Activated naive CD4-positive, alpha-beta T cell treated with anti-CD3 and anti-CD28 coated beads for 36 hours (primary cell): Measurements from ENCODE around the gene CD27. TPM values are rescaled to one million over a fixed set of nuclear protein-coding genes. Genes with fewer than 3 reads are reported as not detected.
"Not testable (repeated sequence)": the region's sequence is repeated elsewhere in the genome, so short reads cannot be mapped to it uniquely, and the experiment has no call there.

Experiments used
- CTCF ChIA-PET: fragments of 350-600 bp; sonication (Branson Sonifier 250); formaldehyde crosslinking; loops from one replicate; lab custom pipeline; 2021; ENCODE audit warnings: antibody characterized with exemption; lab: Charles Lee
- DNase-seq: peaks from one replicate; pipeline ENCODE4 v3.0.0-alpha.2; 2020
- H3K27ac Mint-ChIP-seq: one replicate; pipeline ENCODE4 v1.8.0; 2021; ENCODE audit warnings: mild to moderate bottlenecking, mixed read lengths
- H3K27me3 Mint-ChIP-seq: one replicate; pipeline ENCODE4 v1.8.0; 2021; ENCODE audit warnings: low read depth, mixed read lengths
- H3K36me3 Mint-ChIP-seq: one replicate; pipeline ENCODE4 v1.8.0; 2021; ENCODE audit warnings: low read depth, mixed read lengths
- H3K4me1 Mint-ChIP-seq: one replicate; pipeline ENCODE4 v1.8.0; 2021; ENCODE audit warnings: low read depth, mixed read lengths
- H3K4me3 Mint-ChIP-seq: one replicate; pipeline ENCODE4 v1.8.0; 2021; ENCODE audit warnings: mild to moderate bottlenecking, moderate library complexity, mixed read lengths
- H3K9me3 Mint-ChIP-seq: one replicate; pipeline ENCODE4 v1.8.0; 2021; ENCODE audit warnings: mixed read lengths
- intact Hi-C: fragments of 100-400 bp; cut with micrococcal nuclease; formaldehyde crosslinking; loops from one replicate; pipeline ENCODE4 v1.15.1; 2023
- total RNA-seq, 2 experiments: library from RNA; stranded (reverse); gene quantifications; one replicate each; pipeline ENCODE4 v1.2.3, GENCODE V29; 2021

The CD27 gene
- total RNA-seq, 2 experiments from 2014 or later, result 48.1 to 56.7 TPM

GRCh38 chr12:6424866-6425265, 19.9 kb upstream of the CD27 start:
- intact Hi-C loops, result loop anchor here (5.0 kb wide), 1 partner anchor 182 kb away; the partner anchor contains the start of gene CHD4
- H3K27me3 Mint-ChIP-seq, result no peaks in the 10 kb centered on the region
- H3K9me3 Mint-ChIP-seq, result no peaks in the 10 kb centered on the region
- H3K36me3 Mint-ChIP-seq, result no peaks in the 10 kb centered on the region
- CTCF ChIA-PET, result interaction anchor here (1.0 to 7.6 kb wide), 16 partner anchors 13 to 137 kb away, joined by 3 to 223 read pairs (median 8); partner anchors contain the start of genes CD27, IFFO1, TAPBPL and VAMP1
- peak overlapping the region; percentile 50 for H3K27ac Mint-ChIP-seq
- no peak overlapping the region for H3K4me3 Mint-ChIP-seq
- DNase-seq, result no peak
- H3K4me1 Mint-ChIP-seq, result peaks cover 54% of the 10 kb centered on the region

DNA sequence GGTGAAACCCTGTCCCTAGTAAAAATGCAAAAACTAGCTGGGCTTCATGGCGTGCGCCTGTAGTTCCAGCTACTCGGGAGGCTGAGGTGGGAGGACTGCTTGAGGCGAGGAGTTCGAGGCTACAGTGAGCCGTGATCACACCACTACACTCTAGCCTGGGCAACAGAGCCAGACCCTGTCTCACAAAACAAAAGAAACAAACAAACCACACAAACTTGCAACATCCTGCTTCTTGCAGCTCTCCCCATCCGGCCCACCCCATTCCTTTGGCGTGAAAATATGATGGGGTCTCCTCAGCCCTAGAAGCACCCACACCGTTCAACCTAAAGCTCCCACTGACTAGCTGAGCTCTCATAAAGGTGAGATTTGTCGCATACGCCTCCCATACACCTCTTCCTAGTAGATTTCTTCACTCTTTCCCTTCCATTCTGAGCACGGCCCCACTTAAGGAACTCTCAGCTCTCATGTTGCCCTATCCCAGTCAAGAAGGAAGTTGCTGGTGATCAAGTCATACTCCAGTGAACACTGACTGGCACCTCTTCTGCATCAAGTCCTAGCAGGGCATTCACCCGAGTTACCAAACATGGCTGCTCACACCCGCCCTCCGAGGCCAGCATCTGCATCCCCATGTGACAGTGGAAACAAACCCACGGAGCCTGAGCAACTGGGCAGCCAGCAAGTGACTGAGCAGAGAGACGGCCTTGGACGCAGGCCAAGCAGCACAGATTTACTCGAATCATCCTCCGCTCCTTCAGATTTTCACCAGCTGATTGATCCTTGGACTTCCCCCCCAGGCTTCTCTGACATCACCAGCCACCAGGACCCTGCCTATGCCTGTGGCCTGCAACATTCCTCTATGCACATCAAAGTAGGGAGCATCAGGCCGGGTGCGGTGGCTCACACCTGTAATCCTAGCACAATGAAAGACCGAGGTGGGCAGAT, 18.9 kb upstream of the CD27 start:
- peak overlapping the region; percentile 85 for H3K4me3 Mint-ChIP-seq
- peaks cover 64% of the 10 kb centered on the region for H3K4me1 Mint-ChIP-seq
- intact Hi-C loops, result loop anchor here (5.0 kb wide), 1 partner anchor 181 kb away; the partner anchor contains the start of gene CHD4
- no peaks in the 10 kb centered on the region for H3K27me3 Mint-ChIP-seq
- DNase-seq, result peak; percentile 59
- no peaks in the 10 kb centered on the region for H3K36me3 Mint-ChIP-seq
- peak overlapping the region; percentile 99 for H3K27ac Mint-ChIP-seq
- CTCF ChIA-PET, result interaction anchor here (0.6 to 7.6 kb wide), 15 partner anchors 19 to 256 kb away, joined by 3 to 223 read pairs (median 4); partner anchors contain the start of genes CD27, IFFO1, TAPBPL and VAMP1
- H3K9me3 Mint-ChIP-seq, result no peaks in the 10 kb centered on the region

DNA sequence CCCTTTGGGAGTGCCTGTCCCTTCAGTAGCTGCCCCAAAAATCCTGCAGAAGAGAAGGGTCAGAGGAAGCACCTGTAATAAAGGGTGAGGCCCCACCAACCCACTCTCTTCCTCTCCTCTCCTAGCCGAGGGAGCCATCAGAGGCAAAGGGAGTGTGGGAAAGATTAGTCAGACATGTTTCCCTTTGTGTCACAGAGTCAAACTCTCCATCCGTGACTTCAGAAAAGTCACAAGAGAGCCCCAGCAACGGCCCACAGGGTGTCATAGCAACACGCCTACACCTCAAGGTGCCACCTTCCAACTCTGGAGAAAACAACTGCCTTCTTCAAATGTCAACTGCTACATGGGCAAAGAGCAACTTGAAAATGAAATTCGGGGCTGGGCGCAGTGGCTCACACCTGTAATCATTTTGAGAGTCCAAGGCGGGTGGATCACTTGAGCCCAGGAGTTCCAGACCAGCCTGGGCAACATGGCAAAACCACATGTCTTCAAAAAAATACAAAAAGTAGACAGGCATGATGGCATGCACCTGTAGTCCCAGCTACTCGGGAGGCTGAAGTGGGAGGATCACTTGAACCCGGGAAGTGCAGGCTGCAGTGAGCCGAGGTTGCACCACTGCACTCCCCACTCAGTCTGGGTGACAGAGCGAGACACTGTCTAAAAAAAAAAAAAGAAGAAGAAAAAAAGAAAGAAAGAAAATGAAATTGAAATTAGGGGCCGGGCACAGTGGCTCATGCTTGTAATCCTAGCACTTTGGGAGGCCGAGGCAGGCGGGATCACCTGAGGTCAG, 17.7 kb upstream of the CD27 start:
- Mint-ChIP-seq H3K27ac (peak overlapping the region; percentile 99), H3K4me3 (peak overlapping the region; percentile 85), H3K27me3 (no peaks in the 10 kb centered on the region), H3K9me3 (no peaks in the 10 kb centered on the region), H3K4me1 (peaks cover 74% of the 10 kb centered on the region), H3K36me3 (no peaks in the 10 kb centered on the region)
- peak; percentile 99 for DNase-seq
- CTCF ChIA-PET, result interaction anchor here (1.0 to 7.6 kb wide), 8 partner anchors 12 to 111 kb away, joined by 3 to 223 read pairs (median 18); partner anchors contain the start of genes CD27 and TAPBPL
- intact Hi-C loops, result loop anchor here (1.0 to 5.0 kb wide), 10 partner anchors 16 to 425 kb away; partner anchors contain the start of genes CHD4, GAPDH, MRPL51 and TAPBPL

GRCh38 chr12:6427796-6428195, 17.0 kb upstream of the CD27 start:
- H3K9me3 Mint-ChIP-seq, H3K36me3 Mint-ChIP-seq, H3K27me3 Mint-ChIP-seq, DNase-seq: not testable (repeated sequence)
- peaks cover 81% of the 10 kb centered on the region for H3K4me1 Mint-ChIP-seq
- CTCF ChIA-PET, result interaction anchor here (1.3 to 7.6 kb wide), 3 partner anchors 11 to 35 kb away, joined by 5 to 223 read pairs (median 73); partner anchors contain the start of gene CD27
- intact Hi-C loops, result loop anchor here (1.0 to 5.0 kb wide), 10 partner anchors 16 to 425 kb away; partner anchors contain the start of genes CHD4, GAPDH, MRPL51 and TAPBPL
- peak overlapping the region; percentile 85 for H3K4me3 Mint-ChIP-seq
- H3K27ac Mint-ChIP-seq, result peak overlapping the region; percentile 99

DNA sequence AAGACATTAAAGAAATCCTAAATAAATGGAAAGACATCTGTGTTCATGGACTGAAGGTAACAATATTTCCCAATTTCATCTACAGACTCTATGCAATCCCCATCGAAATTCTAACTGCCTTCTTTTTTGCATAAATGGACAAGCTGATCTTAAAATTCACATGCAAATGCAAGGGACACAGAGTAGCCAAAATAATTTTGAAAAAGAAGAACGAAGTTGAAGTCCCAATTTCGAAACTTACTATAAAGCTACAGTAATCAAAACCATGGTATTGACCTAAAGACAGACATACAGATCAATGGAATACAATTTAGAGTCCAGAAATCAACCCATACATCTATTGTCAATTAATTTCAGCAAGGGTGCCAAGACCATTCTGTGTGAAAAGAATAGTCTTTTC, 16.4 kb upstream of the CD27 start:
- intact Hi-C loops, result loop anchor here (5.0 kb wide), 1 partner anchor 179 kb away; the partner anchor contains the start of gene CHD4
- no peak for DNase-seq
- no peaks in the 10 kb centered on the region for H3K9me3 Mint-ChIP-seq
- H3K4me3 Mint-ChIP-seq, result no peak overlapping the region
- H3K27me3 Mint-ChIP-seq, result no peaks in the 10 kb centered on the region
- CTCF ChIA-PET, result interaction anchor here (0.6 to 7.6 kb wide), 4 partner anchors 16 to 35 kb away, joined by 3 to 223 read pairs (median 38); partner anchors contain the start of gene CD27
- H3K27ac Mint-ChIP-seq, result peak overlapping the region; percentile 99
- peaks cover 83% of the 10 kb centered on the region for H3K4me1 Mint-ChIP-seq
- no peaks in the 10 kb centered on the region for H3K36me3 Mint-ChIP-seq

DNA sequence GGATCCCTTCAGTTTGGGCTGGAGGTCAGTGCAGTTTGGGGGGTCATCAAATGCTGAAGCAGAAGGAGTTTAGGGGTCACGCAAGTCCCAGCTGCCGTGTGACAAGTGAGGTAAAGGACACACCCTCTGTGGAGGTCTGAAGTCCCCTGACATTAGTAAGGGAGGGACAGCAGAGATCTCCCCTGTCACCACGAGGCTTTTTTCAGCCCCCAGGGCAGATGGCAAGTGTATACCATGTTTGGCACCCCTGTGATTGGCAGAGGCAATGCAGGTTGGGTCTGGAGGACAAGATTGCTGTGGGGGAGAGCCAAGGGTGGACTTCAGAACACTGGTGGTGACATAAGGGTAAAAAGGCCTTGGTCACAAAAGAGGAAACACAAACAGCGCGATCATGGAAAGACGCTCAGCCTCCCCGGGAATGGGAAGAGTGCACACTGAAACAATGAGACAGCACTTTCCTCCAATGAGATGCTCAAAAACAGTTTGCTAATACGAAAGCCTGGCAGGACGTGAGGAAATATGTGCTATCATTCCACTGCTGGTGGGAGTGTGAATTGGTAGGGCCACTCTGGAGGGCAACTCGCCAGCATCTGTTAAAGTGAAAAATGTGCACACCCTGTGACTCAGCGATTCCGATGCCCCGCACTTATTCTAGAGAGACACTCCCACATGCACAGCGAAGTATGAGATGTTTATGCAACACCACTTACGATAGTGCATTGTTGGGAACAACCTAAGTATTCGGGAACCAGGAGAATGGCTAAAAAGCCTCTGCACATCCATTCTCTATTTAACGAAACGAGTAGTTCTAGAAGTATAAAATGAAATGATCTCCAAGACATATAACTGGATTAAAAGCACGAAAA, 14.4 kb upstream of the CD27 start:
- H3K27me3 Mint-ChIP-seq, result no peaks in the 10 kb centered on the region
- intact Hi-C loops, result no loop called here
- CTCF ChIA-PET, result no interaction called here
- H3K36me3 Mint-ChIP-seq, result no peaks in the 10 kb centered on the region
- H3K9me3 Mint-ChIP-seq, result no peaks in the 10 kb centered on the region
- H3K27ac Mint-ChIP-seq, result peak overlapping the region; percentile 84
- DNase-seq, result peak; percentile 78
- peak overlapping the region; percentile 46 for H3K4me3 Mint-ChIP-seq
- H3K4me1 Mint-ChIP-seq, result peaks cover 85% of the 10 kb centered on the region

- no peaks in the 10 kb centered on the region for H3K27me3 Mint-ChIP-seq
- intact Hi-C loops, result no loop called here
- H3K4me1 Mint-ChIP-seq, result peaks cover 68% of the 10 kb centered on the region
- H3K36me3 Mint-ChIP-seq, result no peaks in the 10 kb centered on the region
- CTCF ChIA-PET, result interaction anchor here (0.6 to 15.7 kb wide), 3 partner anchors 12 to 98 kb away, joined by 3 to 159 read pairs (median 28); partner anchors contain the start of gene CD27
- DNase-seq, result no peak
- no peaks in the 10 kb centered on the region for H3K9me3 Mint-ChIP-seq
- H3K4me3 Mint-ChIP-seq, result peak overlapping the region; percentile 42
- H3K27ac Mint-ChIP-seq, result peak overlapping the region; percentile 83
Observed at GRCh38 chr12:6432991-6433390, 11.8 kb upstream of the CD27 start.

DNA sequence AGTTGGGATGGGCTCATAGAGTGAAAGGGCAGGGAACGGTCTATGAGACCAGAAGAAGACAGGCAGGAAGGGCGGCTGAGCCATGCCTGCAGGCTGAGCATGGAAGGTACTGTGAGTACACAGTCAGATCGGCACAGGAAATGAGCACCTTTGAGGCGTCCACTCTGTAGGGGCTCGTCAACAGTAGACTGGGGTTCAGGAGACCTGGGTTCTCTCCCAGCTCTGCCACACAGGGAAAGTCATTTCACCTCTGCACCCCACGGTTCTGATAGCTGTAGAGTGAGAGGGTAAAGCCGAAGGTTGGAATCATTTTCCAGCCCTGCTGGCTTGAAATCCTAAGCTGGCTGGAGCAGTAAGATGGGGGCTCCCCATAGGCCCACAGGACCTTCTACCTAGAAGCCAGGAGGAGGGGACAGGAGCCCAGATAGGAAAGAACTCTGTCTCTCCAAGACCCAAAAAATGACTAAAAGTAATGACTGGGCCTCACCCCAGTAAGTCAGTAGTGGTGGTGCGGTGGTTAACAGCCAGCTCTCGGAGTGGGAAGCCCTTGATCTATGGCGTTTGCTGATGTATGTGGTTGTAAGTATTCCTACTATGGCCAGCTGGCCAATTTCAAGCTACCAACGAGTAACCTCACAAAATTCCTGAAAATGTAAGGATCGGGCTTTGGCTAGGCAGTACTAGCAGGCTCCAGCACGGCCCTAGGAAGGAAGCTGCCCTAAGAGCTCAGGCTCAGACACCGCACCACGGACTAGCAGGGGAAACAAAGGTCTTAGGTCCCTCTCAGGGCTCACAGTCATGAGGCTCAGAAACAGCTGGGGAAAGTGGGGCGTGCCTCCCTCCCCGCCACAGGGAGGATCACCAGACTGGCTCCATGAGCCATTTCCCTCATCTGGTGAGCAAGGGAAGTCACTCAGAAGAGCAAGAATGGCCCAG, 10.3 kb upstream of the CD27 start:
- Mint-ChIP-seq H3K36me3 (no peaks in the 10 kb centered on the region), H3K4me3 (peak overlapping the region; percentile 60), H3K27ac (peak overlapping the region; percentile 90), H3K9me3 (no peaks in the 10 kb centered on the region), H3K27me3 (no peaks in the 10 kb centered on the region), H3K4me1 (peaks cover 71% of the 10 kb centered on the region)
- intact Hi-C loops, result loop anchor here (1.0 kb wide), 1 partner anchor 9 kb away; no protein-coding TSS in a partner anchor
- peak; percentile 78 for DNase-seq
- CTCF ChIA-PET, result interaction anchor here (0.6 to 15.7 kb wide), 9 partner anchors 10 to 535 kb away, joined by 3 to 159 read pairs (median 4); partner anchors contain the start of gene CD27

GRCh38 chr12:6435961-6436715, 8.6 kb upstream of the CD27 start:
- peaks cover 1% of the 10 kb centered on the region for H3K36me3 Mint-ChIP-seq
- no peaks in the 10 kb centered on the region for H3K9me3 Mint-ChIP-seq
- no peaks in the 10 kb centered on the region for H3K27me3 Mint-ChIP-seq
- intact Hi-C loops, result no loop called here
- CTCF ChIA-PET, result interaction anchor here (15.7 kb wide), 1 partner anchor 27 kb away, joined by 159 read pairs; no protein-coding TSS in a partner anchor
- peaks cover 63% of the 10 kb centered on the region for H3K4me1 Mint-ChIP-seq
- H3K4me3 Mint-ChIP-seq, result no peak overlapping the region
- peak; percentile 43 for DNase-seq
- peak overlapping the region; percentile 52 for H3K27ac Mint-ChIP-seq
